Amygdala (tissue), 56 donors: ENCODE results near the gene GREM2.

Experiments
- DNase-seq, 56 donors: peaks; one replicate each; lab custom pipeline; 2025; lab: John Stamatoyannopoulos, UW

Gene GREM2

DNA sequence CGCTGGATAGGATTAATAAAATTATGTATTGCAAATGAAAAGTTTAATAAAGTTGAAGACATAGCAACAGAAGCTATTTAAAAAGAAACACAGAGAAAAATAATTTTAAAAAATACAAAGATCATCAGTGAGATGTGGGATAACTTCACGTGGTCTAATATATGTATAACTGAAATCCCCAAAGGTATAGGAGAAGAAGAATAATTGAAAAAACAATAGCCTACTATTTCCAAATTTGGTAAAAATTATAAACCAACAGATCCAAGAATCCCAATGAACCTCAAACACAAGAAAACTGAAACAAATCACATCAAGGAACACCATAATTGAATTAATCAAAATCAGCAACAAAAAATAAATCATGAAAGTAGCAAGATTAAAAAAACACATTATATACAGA is 44.9 kb downstream of the GREM2 start:
- DNase-seq: no peak

DNA sequence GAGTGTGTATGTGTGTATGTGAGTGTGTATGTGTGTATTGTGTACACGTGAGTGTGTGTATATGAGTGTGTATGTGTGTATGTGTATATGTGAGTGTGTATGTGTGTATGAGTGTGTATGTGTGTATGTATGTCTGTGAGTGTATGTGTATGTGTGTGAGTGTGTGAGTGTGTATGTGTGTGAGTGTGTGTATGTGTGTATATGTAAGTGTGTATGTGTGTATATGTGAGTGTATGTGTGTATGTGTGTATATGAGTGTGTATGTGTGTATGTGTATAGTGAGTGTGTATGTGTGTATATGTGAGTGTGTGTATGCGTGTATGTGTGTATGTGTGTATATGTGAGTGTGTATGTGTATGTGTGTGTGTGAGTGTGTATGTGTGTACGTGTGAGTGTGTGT is 49.2 kb downstream of the GREM2 start:
- DNase-seq: no peak

DNA sequence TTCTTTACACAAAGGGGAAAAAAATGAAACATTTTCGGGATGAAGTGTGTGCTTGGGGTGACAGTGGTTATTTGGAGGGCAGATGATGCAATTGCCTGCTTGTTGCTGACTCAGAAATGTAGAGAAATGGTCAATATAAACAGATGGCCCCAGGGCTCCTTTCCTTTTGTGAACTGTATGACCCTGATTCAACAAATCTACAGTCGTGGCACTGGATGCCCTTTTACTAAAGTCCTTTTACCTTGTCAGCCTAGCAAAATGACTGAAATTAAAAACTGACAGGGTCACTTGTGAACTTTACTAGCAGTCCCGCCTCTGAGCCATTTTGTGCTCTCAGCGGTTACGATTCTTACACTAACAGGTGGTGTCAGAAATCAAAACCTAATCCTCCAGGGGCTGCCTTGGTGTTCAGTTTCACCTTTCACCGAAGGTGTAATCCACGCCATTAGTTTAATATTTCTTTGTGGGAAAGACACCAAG is 49.8 kb downstream of the GREM2 start:
- no peak for DNase-seq

DNA sequence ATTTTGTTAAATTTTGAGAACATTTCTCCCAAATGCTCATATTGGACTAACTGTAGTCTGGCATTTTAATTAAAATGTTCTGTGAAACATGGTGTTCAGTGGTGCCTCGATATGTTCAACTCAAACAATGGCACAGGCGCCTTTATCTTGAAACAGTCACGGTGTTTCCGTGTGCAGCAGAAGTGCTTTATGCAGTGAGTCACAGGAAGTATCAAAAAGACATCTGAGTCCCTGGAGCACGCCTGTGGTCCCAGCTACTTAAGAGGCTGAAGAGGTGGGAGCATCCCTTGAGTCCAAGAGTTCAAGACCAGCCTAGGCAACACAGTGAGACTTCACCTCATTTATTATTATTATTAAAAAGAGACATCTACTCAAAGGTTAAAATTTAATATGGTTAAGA is 52.2 kb downstream of the GREM2 start:
- DNase-seq: no peak

DNA sequence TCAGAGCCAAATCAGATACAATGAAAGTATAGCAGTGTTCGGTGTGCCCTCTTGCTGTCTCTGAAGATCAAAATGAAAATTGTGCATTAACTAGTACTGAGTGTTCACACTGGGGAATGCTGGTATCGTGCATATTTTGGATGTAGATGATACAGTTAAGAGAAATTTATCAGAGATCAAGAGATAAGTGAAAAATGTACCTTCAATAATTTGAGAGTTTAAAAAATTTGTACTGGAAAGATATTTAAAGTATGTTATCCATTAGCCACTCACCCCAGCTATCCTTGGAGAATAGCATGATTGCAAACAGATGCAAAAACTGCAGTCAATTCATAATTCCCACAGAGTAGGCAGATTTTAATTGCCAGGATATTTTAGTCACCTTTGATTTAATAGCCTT is 56.4 kb downstream of the GREM2 start:
- no peak for DNase-seq

- DNase-seq: no peak
Measured at GRCh38 chr1:240553351-240553750, 58.6 kb downstream of the GREM2 start.

GRCh38 chr1:240539769-240540414 is 72.1 kb downstream of the GREM2 start:
- DNase-seq: no peak

DNA sequence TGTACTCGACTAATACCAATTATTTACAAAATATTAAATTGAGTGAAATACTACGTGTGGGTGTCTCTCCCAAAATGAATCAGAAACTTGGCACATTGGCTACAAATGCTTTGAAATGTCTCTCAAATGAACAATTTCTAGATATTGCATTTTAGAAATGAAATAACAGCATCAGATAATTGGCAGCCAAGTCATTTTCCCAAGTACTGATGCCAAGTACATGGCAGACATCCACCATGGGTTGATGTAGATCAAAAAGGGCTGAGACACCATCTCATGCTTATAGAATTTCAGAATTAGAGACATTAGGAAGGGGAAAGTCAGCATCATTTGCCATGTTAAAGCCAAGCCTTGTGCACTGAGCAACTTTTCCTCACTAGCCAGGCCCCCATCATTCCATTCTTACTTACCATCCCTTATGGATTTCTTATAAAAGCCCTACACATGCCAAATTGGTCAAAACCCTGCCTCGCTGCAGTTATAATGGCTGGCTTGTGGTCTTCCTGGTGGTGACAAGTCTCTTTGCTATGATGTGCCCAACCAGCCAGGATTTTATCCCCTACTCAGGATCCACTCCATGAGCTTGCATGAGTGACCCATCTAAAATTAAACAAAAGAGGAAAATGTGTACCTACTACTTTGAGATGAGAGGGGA is 73.1 kb downstream of the GREM2 start:
- no peak for DNase-seq

GRCh38 chr1:240533154-240533780 is 78.7 kb downstream of the GREM2 start:
- DNase-seq: no peak

- DNase-seq: no peak
Measured at GRCh38 chr1:240528591-240528990, 83.4 kb downstream of the GREM2 start.

DNA sequence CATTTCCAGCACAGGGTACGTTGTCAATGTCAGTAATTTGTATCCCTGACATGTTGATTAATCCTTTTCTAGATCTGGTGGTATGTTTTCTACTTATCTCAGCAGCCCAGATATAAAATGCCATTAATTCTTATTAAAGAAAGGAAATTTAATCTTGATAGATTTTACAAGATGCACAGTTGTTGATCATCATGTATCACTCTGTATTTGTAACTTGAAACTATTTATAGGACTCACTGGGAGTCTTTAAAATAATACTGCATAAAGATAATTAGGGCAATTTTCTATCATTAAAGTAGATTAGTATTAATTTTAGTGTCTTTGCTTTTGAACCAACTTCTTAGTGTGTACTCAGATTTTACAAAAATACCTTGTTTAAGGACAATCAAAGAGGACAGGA is 84.9 kb downstream of the GREM2 start:
- DNase-seq: no peak

GRCh38 chr1:240526312-240526711 is 85.6 kb downstream of the GREM2 start:
- DNase-seq: no peak

DNA sequence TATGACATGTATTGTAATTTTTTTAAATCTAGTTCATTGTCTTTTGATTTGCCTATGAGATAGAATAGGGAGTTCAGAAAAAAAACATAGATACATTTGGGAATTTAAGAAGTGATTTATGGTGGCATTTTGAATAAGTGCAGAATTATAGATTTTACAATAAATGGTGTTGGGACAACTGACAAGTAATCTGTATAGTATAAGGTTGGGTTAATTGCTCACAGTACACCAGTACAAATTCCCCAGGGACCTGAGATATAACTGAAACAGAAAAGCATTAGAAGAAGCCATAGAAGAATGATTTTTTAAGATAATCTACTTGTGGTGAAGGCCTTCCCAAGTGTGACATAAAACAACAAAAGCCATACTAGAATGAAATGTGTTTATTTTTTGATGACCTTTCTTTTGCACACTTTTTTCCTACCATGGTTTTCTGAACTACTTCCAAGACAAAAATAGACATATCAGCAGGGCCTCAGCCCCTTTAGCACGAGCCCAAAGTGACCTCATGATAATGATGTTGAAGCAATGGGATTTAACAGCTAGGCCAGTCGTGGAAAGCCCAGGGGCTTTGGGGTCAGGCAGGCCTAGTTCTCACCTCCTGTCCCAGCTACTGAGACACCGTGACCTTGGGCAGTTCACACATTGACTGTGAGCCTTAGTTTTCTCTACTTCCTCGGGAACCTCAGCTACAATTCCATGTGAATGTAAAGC is 87.4 kb downstream of the GREM2 start:
- DNase-seq: no peak

DNA sequence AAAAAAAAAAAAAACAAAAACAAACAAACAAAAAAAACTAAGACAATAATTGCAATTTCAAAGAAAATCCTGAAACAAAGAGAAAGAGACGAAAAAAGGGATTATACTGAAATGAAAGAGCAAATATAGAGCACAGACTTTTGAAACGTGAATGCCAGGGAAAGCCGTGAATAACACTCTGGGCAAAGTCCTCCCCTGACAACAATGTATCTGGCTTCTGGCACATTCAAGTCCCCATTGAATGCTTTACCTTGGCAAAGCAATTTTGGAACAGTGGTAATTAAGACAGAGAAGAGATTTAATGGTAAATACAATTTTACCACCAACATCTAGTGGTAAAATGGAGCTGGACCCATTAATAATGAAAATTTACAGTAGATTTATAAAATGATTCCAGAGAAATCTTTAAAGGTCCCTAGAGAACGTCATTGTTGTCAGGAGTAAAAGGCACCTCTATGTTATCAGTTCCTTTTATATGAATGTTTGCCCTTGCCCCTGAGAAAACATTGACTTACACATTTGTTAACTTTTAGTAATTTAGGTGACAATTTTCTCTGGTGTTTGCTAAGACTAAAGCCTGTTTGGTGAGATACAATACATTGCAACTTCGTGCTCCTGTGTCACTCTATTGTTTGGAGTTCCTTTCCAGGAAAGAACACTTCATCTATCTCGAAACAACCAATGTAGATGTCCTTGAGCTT is 89.7 kb downstream of the GREM2 start:
- no peak for DNase-seq

DNA sequence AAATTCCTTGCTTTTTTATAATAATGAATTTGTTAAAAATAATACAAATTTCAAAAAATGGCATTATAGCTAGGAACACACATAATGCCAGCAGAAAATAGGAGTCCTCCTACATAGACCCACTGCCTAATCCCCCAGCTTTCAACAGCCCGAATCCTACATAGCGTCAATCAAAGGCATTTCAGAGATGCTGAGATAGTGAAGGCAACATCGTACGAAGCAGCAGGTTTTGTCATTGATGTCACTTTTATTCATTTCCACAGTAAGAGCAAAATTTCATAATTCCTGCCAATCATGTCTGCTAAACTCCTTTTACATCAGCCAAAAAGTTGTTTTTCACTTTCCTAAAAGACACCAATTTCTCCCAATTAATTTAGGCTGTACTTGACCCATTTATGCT is 94.1 kb downstream of the GREM2 start:
- DNase-seq: no peak

- DNase-seq: no peak
Measured at GRCh38 chr1:240516069-240516468, 95.9 kb downstream of the GREM2 start.

DNA sequence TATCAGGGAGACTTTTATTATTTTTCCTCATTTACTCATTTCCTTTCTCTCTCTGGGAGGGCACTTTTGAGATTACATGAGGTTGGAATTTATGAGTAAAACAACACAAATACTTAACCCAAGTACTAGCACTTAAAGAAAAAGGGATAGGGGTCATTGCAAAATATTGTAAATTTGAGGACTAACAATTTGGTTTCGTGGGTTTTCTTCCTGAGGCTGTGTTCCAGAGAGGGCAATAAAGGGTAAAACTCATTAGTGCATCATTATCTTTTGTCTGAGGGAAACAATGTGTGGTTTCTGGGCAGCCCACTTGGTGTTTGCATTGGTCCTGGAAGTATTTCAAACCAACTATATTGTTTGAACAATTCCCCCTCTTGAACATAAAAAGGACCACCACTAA is 96.5 kb downstream of the GREM2 start:
- DNase-seq: no peak

GRCh38 chr1:240511789-240512188 is 100.2 kb downstream of the GREM2 start:
- DNase-seq: no peak

DNA sequence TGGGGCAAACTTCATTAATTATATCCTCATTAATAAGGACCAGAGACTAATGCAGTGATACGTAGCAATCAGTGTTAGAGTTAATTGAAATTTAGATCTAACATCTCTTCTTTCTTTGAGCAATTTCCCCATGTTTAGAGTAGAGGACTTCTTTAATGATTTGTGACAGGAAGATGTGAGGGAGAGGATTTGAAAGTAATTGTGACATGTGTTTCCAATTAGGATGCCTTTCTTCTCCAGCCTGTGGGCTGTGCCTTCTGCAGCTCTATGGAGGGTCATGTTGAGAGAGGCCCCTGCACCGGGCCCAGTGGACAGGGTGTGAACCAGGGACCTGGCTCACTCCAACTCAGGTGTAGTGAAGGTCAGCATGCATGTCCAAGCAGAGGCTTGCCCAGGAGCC is 103.0 kb downstream of the GREM2 start:
- no peak for DNase-seq

DNA sequence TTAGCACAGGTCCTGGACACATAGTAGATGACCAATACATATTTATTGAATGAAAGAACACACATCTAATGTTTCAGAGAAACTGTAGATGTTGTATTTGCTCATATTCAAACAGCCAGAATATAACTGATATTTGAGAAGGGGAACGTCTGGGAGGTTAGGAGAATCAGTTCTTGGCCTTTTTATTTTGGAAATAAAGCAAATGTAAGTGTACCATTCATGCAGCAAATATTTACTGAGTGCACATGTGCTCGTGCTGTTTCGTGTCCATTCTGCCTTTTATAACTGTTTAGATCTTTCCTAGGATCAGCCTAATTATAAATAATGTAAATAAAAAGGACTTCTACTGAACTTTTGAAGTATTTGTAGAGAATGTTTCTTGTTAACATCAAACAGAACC is 103.8 kb downstream of the GREM2 start:
- DNase-seq: no peak

DNA sequence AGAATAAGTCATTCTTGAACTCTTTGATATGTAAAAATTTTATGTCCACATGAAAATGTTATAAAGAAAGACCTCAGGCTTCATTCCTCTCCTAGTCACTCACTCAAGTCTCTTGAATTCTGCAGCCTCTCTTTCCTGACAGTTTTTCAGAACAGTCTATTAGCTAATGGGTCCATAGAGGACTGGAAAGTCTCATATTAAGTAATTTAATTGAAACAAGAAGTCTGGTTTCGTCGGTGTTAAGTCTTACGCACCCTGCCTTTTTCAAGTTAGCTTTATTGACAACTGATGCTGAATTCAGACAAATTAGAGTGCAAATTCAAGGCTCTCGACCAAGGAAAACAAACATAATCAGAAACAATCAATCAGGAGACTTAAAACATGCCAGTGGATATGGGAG is 105.8 kb downstream of the GREM2 start:
- no peak for DNase-seq
